GM21381 (cell line): ENCODE data around the gene SLC12A8.
A peak's percentile ranks its signal among the peaks of the same experiment; 100 is the strongest.

Experiments
- ATAC-seq: cut with Tn5 transposase; IDR thresholded peaks from one replicate; pipeline ENCODE4 v1.9.1; 2021; ENCODE audit warnings: mild to moderate bottlenecking, moderate library complexity; ENCODE audit not compliant: unreplicated experiment

SLC12A8 gene

DNA sequence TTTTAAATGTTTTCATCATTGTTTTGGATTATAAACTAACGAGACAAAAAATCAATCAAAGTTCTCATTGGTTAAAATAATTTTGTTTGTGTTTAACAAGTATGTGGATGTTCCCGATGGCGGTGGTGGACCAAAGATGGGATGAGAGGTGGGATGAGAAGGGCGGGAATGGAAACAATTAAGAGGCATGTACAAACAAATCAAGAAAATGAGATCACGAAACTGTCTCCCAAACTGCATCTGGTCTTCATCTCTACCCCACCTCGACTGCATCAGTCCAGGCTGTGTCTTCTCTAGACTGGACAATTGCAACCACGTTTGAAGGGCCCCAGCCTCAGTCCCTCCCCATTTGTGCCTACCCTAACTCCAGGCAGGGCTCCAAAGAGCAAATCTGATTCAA lies 56.1 kb downstream of the SLC12A8 start:
- no peak for ATAC-seq

GRCh38 chr3:125154800-125155269 lies 57.7 kb downstream of the SLC12A8 start:
- ATAC-seq: no peak

- ATAC-seq: no peak
These were observed 58.4 kb downstream of the SLC12A8 start for GRCh38 chr3:125154110-125154509.

- no peak for ATAC-seq
These were observed 59.6 kb downstream of the SLC12A8 start for GRCh38 chr3:125152951-125153350.

DNA sequence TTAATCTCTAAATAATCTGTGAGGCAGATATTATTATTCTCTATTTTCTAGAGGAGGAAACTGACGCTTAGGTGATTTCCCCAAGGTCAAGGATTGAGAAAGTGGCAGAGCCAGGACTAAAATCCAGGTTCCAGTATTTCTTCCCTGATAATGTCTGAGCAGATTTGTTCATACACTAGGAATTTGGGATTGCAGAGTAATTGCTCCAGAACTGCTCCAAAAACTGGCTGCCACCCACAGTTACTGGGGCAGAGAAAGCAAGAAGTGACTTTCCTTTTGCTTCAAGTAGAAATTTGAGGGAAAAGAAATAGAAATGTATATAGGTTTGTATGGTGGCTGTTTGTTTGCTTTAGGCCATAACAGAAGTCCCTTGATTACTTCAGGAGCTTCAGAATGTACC lies 60.6 kb downstream of the SLC12A8 start:
- no peak for ATAC-seq

DNA sequence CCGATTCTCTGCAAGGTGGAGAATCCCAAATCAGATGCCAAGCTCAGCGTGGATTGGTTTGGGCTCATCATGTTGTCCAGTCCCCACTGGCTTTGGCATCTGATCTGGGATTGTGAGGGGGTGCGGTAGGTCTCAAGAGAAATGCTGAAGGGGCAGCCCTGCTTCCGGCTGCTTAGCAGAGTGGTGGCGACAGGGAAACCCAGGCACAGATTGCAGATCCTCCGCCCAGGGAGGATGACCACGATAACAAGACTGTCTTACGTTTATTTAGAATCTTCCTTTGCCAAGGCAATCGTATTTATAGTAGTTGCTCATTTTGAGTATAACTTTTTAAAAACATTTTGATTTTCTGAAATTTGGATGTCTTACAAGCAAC lies 61.1 kb downstream of the SLC12A8 start:
- no peak for ATAC-seq

GRCh38 chr3:125150525-125151441 lies 61.8 kb downstream of the SLC12A8 start:
- no peak for ATAC-seq

DNA sequence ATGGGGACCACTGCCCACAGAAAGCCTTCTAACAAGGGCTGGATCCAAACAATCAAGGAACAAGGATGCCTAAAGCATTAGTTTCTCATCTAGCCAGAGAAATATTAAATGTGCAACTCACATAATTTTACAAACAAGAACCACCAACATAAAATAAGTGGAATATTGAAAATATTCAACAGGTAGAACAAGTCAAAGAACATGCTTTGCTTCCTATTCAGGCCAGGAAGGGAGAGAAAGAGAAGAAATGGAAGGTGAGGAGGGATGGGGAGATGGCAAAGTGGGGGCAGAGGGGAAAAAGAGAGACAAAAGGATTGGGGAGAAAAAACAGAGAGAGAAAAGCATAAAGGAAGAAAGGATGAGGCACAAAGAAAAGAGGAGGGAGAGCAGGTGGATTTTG lies 63.1 kb downstream of the SLC12A8 start:
- ATAC-seq: no peak

- ATAC-seq: no peak
These were observed 63.7 kb downstream of the SLC12A8 start for GRCh38 chr3:125148836-125149235.

DNA sequence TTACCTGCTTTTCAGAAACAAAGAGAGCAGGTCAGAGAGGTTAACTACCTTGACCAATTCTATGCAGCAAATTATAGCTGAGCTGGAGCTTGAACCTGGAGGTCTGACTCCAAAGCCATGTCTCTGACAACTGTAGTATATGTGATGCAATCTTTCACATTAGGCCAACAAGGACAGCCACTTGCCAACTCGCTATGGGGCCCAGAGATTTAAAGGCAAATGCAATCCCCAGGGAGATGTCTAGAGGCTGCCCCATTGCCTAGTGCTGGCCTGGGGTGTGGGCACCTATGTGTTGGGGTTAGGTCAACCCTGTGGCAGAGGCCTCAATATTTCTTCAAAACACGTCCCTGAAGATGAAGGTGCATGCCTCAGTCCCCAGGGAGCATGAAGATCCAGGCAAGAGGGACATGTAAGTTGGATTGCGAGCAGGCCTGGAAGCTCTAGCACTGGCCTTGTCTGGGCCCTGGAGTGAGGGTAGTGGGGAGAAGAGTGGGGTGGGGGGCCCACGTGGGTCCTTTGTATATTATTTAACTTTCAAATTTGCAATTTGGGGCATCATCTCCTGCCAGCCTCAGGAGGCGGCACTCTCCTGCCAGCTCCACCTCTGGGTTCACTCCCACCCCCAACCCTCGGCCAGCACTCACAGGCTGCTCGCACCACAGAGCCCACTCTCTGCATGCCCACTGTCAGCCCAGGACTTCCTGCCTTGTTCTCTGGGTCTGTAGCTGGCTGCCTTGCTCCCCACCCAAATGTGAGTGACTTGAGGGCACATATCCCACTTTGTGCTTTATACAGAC lies 64.3 kb downstream of the SLC12A8 start:
- ATAC-seq: no peak

DNA sequence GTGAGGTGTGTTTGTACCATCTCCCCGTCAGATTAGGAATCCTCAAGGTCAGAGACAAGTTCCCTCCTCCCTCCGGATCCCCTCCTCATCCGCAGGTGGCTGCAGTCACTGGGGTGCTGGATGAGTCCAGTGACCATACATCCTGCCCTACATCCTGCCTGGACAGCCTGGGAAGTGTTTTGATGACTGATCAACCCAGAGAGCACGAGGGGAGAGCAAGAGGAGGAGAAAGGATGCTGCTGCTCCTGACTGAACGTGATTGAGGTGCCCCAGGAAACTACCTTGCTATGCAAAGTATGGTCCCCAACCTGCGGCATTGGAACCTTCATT lies 65.1 kb downstream of the SLC12A8 start:
- ATAC-seq: no peak

- no peak for ATAC-seq
These were observed 65.7 kb downstream of the SLC12A8 start for GRCh38 chr3:125146626-125147490.

GRCh38 chr3:125145751-125146475 lies 66.6 kb downstream of the SLC12A8 start:
- no peak for ATAC-seq

DNA sequence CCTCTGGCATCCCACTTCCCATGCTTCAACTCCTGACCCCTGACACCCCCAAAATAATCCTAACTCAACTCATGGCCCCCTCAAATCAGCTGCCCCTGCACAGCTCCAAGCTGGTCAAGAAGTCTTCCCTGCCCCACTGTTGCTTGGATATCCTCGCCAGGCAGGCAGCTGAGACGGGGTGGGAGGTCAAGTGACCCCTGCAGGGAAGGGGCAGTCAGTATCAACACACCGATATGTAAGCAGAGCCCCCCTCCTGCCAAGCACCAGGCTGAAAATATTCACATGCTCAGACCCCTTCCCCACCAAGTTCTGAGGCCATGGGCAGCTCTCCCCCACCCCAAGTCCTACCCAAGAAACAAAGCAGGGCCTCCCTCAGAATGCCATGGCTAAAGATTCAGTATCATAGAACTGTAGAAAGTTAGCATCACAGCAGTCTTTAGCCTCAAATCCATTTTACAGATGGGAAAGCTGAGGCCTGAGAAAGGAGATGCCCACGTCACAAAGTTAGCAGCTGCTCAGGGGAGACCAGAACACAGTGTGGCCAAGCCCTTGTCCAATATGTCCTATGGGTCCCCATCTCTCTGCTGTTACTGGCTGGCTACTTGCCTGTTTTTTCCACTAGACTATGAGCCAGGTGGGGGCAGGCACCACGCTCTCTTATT lies 67.8 kb downstream of the SLC12A8 start:
- no peak for ATAC-seq

DNA sequence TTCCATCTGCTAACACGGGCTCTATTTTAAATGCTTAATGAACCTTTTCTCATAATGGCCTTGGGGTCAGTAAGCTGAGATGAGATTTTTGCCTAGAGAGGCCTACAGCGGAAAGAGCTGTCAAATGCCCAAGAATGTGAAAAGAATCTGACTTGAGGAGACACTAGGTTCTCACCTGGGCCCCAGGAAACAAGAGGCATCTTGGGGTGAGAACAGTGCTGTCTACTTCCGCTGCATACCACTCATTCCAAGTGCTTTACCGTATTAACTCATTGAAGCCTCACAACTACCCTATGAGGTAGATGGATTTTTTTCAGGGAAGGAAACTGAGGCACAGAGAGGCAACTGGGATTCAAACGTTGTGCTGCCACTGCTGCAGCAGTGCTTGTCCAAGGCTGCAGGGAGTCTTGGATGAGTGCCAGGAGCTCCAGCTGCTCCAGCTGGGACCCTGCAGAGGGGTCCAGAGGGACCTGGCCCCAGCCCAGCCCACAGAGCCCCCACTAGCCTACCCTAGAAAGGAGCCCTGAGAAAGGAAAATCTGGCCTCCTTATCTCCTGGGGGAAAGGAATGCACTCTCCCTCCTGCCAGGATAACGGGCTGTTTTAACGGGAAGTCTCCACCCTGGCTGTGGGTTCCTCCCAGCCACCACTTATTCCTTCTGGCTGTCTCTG lies 68.4 kb downstream of the SLC12A8 start:
- ATAC-seq: no peak

GRCh38 chr3:125143538-125143937 lies 69.0 kb downstream of the SLC12A8 start:
- no peak for ATAC-seq

DNA sequence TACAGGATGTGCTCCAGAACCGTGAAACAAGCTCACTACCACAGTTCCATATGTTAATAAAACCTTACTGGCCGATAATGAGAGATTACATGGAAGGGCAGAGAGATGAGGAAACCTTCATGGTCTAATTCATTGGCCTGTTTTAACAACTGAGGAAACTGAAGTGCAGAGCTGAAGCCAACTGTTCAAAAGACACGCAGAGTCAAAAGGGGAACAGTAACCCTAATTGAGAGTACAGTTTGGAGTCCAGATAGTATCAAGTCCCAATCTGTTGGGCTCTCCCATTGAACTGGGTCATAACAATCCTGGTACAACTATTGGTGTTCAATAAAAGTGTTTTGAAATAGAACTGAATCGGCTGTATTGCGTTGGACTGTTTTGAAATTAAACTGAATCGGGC lies 69.6 kb downstream of the SLC12A8 start:
- ATAC-seq: no peak

GRCh38 chr3:125142420-125142778 lies 70.1 kb downstream of the SLC12A8 start:
- no peak for ATAC-seq

- ATAC-seq: peak; percentile 59
These were observed 70.7 kb downstream of the SLC12A8 start for GRCh38 chr3:125141596-125142419.
